GM18526 (cell line): Measurements from ENCODE around the gene SOWAHB.

Source experiments
- POLR2A ChIP-seq: IDR thresholded peaks from 3 replicates; pipeline ENCODE4 v1.6.1; 2011; ENCODE audit not compliant: insufficient read length; ENCODE audit errors: extremely low read depth

Gene SOWAHB, protein sequence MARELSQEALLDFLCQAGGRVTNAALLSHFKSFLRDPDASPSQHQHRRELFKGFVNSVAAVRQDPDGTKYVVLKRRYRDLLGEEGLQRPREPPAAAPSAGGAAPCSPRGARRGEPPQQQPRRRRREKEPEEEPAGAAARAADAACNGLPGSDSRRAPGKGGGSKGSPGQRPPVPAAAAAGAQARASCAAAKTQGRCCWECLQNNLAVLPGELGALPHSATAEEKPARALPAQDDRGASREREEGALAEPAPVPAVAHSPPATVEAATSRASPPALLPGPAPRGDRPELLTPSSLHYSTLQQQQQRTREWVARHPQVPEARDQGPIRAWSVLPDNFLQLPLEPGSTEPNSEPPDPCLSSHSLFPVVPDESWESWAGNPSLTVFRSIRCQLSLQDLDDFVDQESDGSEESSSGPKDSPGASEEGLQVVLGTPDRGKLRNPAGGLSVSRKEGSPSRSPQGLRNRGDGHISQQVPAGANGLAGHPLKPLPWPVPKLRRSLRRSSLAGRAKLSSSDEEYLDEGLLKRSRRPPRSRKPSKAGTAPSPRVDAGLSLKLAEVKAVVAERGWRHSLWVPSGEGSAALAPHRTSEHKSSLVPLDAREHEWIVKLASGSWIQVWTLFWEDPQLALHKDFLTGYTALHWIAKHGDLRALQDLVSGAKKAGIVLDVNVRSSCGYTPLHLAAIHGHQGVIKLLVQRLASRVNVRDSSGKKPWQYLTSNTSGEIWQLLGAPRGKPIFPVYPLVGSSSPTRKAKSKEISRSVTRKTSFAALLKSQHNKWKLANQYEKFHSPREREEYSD

DNA sequence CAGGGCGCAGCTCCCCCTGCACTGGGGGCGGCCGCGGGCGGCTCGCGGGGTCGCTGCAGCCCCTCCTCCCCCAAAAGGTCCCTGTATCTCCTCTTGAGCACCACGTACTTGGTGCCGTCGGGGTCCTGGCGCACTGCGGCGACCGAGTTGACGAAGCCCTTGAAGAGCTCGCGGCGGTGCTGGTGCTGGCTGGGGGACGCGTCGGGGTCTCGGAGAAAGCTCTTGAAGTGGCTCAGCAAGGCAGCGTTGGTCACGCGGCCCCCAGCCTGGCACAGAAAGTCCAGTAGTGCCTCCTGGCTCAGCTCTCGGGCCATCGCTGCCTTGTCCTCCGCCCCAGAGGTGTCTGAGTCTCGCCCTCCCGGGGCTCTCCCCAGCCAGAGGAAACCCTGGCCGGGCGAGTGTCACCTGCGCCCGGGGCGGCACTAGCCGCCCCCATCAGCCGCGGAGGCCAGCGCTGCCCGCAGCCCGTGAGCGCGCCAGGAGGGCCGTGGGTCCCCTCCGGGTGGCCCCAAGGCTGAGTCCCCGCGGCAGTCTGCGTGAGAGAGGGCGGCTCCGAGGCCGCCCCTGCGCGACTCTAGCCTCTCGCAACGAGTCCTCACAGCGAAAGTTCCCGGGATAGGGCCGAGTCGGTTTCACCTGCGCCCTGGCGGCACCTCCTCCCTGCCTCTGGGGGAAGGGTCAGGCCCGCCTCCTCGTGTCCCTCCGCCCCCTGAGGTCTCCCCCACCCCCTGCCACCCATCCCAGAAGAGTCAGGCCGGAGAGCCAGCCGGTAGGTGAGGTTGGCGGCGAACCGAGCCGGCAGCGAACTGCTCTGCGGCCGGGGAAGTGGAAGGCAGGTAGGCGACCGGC, at the start of gene SOWAHB:
Gene SOWAHB, minus strand, starts transcription at position 609 of the 849 bp plus-strand sequence. Its CDS starts 295 bp downstream, at position 314.
- no peak for TF ChIP-seq POLR2A

DNA sequence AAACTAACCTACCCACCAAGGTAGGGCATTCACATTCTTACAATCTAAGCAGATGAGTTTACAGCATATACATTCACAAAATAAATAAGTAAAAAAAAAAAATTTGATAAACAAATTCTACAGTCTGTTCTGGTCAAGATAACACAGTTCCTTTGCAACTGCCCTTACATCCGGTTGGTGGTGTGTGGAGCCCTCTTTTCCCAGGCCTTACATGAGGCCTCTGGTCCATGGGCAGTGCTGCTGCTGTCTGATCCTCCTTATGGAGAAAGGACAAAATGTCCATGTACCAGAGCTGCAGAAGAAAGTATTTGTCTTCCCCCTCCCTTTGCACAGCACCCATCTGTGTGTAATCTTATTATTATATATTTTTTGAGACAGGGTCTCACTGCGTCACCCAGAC, 49.4 kb upstream of the SOWAHB start:
- no peak for TF ChIP-seq POLR2A

DNA sequence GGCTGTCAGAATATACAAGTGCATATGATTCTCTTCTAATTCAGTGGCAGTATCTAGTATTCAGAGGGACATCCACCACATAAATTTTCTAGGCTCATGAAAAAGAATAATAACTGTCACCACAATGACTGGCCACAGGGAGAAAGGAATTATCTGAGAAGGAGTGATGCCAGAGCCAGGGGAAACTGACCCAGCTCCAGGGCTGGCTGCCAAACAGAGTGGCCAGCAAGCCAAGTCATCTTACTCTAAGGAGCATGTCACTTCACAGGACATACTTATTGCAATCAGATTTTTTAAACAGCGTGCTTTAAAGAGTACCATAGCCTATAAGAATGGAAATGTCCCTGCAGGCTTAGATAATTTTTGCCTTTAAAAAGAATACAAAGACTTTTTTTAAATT, 45.8 kb upstream of the SOWAHB start:
- no peak for TF ChIP-seq POLR2A

DNA sequence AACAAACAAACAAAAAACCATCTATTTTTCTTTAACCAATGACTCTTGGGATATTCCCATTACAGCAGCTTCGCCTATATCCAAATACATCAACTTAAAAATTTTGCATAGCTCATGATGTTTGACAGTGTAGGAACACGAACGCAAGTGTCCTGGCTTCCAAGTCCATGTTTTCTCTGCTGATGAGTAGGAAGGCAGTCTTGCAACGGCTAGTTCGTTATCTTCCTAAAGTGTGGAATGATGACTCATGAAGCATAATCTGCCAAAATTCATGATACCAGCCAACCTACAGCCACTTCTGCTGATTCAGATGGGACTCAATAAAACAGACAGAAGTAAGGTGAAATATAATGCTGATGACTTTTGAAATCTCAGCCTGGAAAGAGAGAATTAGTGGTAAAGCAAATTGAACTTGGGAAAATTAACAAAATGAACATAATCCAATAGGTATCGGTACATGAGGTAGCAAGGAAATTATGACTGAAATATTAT, 45.2 kb upstream of the SOWAHB start:
- no peak for TF ChIP-seq POLR2A

DNA sequence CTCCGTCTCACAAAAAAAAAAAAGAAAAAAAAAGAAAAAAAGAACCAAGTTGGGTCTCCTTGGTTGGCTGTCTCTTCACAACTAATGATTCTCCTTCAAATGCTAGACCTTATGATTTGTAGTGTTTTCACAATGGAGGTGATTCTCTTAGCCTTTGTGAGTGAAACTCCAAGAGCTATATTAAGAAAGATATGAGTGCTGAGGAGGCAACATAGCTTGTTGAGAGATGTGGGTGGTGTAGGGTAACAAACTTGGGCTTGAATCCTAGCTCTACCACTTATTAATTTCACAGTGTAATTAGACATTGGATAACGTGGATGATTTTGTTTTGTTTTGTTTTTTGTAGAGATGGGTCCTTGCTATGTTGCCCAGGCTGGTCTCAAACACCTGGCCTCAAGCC, 41.2 kb upstream of the SOWAHB start:
- TF ChIP-seq POLR2A = no peak

DNA sequence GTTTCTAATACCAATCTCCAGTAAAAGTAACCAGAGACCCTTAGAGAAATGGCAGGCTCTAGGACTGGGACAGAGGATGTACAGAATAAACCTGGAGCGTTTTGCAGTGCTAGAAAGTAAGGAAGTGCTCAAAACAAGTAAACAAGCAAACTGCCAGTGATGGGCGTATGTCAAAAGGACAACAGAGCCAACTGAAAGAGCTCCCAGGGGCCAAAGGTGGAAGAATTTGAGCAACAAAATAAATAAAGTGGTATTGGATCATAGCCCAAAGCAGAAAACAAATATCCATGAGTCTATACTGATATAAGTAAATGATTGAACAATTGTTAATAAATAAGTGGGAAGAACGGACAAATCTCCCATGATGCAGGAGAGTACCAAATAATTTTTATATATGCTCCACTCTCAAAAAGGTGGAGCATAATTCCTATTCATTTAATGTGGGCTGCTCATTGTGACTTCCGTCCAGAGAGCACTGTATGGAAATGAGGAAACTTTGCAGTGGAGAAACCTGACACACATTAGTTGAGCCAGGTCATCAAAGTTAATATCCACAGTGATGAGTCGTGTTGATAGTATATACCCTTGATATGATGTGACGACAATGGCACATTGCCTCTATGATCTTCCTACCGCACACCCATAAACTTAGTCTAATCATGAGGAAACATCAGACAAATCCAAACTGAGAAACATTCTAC, 33.8 kb upstream of the SOWAHB start:
- TF ChIP-seq POLR2A = no peak

DNA sequence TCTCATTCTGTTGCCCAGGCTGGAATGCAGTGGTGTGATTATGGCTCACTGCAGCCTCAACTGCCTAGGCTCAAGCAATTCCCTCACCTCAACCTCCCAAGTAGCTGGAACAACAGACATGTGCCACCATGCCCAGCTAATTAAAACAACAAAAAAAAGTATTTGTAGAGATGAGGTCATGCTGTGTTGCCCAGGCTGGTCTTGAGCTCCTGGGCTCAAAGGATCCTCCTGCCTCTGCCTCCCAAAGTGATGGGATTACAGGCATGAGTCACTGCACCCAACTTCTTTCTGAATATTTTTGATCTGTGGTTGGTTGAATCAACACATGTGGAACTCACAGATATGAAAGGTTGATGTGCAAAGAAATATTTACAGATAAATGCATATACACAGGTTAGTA, 33.1 kb upstream of the SOWAHB start:
- TF ChIP-seq POLR2A = no peak

DNA sequence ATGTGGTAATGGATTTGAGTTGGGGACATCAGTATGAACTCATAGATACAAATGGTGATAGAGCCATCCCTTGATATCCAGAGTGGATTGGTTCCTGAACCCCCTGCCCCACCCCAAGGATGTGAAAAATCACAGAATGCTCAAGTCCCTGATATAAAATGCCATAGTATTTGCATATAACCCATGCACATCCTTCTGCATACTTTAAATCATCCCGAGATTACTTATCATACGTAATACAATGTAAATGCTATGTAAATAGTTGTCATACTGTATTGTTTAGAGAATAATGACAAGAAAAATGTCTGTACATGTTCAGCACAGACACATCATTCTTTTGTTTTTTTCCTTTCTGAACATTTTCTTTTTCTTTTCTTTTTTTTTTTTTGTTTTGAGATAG, 32.7 kb upstream of the SOWAHB start:
- TF ChIP-seq POLR2A = no peak

DNA sequence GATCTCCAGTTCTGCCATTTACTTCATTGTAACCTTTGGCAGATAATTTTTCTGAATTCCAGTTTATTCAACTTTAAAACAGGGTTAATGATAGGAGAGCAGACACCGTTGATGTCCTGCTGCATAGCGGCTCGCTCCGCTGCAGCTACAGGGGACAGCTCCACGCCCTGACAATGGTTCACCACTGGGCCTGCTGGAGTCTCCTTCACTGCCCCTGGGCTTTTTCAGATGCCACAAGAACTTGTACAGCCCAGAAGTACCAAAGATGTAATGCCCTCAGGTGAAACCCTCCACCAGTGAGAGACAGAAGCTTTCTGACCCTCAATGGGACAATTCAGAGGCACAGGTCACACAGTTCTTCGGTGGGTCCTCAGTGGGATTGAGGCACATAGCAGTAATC, 28.9 kb upstream of the SOWAHB start:
- no peak for TF ChIP-seq POLR2A

DNA sequence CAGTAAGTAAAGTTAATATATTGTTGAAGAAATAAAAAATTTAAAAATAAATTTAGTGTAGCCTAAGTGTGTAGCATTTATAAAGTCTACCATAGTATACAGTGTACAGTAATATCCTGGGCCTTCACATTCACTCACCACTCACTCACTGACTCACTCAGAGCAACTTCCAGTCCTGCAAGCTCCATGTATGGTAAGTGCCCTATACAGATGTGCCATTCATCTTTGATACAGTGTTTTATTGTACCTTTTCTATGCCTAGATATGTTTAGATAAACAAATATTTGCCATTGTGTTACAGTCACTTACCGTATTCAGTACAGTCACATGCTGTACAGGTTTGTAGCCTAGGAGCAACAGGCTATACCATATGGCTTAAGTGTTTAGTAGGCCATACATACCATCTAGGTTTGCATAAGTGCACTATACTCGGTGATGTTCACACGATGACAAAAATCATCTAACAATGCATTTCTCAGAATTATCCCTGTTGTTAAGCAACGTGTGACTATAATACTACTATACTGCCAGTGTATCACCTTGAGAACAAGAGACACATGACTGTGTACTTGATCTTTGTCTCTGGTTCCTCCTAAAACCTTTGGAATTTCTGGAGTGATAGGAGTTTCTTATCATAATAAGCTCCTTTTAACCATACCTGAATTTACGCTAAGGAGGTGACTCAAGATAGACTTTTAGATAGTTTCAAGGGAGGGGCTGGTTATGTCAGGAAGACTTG, 25.8 kb upstream of the SOWAHB start:
- TF ChIP-seq POLR2A = no peak

DNA sequence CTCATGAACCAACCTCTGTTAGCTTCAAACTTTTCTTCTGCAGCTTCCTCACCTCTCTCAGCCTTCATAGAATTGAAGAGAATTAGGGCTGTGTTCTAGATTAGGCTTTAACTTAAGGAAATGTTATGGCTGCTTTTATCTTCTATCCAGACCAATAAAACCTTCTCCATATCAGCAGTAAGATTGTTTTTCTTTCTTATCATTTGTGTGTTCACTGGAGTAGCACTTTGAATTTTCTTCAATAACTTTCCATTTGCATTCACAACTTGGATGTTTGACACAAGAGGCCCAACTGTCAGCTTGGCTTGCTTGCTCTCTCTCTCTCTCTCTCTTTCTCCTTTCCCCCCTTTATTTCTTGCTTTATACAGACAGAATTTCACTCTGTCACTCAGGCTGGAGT, 22.8 kb upstream of the SOWAHB start:
- no peak for TF ChIP-seq POLR2A

DNA sequence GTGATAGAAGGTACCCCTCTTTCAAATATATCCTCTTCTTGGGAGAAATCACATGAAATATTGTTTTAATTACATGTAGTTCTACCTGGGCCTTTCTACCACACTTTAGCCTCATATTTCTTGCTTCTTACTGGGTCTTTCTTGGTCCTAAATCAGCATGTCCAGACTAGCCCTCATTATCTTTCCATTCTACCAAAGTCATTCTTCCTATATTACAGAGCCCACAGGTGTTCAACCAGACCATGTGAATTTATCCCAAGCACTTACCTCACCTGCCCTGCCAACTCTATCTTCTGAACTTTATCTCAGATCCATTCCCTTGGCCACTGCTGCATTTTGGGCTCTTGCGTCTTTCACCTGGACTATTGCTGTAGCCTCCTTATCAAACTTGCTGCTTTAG, 11.8 kb upstream of the SOWAHB start:
- TF ChIP-seq POLR2A = no peak

DNA sequence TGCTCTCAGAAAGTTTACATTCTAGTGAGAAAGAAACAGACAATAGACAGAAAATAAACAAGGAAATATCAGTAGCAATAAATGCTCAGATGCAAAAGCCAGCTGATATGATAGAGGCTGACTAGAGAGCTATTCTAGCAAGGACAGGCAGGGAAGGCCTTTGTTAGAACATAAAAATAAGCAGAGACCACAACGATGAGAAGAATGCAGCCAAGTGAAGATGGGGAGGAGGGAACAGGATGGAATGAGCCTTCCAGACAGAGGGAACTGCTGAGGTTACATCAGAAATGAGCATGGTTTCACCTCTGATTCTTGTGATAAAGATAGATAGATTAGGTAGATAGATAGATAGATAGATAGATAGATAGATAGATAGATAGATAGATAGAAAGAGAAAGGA, 7.6 kb upstream of the SOWAHB start:
- no peak for TF ChIP-seq POLR2A

DNA sequence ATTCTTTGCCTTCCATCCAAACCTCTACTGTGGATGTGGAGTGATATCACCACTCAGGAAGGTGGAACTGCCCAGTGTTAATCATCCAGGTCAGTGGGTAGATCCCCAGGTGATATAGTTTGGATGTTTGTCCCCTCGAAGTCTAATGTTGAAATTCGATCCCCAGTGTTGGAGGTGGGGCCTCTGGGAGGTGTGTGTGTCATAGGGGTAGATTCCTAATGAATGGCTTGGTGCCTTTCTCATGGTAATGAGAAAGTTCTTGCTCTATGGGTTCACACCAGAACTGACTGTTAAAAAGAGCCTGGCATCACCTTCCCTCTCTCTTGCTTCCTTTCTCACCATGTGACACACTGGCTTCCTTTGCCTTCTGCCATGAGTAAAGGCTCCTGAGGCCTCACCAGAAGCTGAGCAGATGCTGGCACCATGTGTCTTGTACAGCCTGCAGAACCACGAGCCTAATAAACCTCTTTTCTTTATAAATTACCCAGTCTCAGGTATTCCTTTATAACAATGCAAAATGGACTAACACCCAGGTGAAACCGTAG, 6.8 kb upstream of the SOWAHB start:
- TF ChIP-seq POLR2A = no peak
